HG02610 (cell line): ENCODE data around the gene HLF.

Source experiments
- ATAC-seq: cut with Tn5 transposase; IDR thresholded peaks from one replicate; pipeline ENCODE4 v1.9.1; 2021; ENCODE audit warnings: mild to moderate bottlenecking, moderate library complexity; ENCODE audit not compliant: unreplicated experiment

Gene HLF, protein sequence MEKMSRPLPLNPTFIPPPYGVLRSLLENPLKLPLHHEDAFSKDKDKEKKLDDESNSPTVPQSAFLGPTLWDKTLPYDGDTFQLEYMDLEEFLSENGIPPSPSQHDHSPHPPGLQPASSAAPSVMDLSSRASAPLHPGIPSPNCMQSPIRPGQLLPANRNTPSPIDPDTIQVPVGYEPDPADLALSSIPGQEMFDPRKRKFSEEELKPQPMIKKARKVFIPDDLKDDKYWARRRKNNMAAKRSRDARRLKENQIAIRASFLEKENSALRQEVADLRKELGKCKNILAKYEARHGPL

DNA sequence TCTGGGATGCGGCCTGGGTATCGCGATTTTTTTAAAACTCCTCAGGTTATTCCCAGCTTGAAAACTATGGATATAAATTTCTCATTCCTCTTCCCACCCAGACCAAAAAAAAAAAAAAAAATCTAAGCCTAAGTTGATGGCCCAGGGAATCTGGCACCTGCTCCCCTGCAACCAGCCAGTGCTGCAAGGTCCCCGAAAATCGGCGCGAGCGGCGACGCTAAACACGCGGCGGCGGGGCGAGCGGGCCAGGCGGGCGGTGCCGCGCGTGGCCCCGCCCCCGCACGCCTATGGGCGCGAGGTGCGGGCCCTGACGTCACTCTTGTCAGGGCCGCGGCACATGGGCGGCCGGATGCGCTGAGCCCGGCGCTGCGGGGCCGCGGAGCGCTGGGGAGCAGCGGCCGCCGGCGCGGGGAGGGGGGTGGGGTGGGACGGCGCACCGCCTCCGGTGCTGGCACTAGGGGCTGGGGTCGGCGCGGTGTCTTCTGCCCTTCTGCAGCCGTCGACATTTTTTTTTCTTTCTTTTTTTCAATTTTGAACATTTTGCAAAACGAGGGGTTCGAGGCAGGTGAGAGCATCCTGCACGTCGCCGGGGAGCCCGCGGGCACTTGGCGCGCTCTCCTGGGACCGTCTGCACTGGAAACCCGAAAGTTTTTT is at the start of gene HLF:
TSS of gene HLF (plus strand) at position 316 of the 654 bp plus-strand sequence. CDS start 525 bp downstream, outside the sequence.
- ATAC-seq, result peak; percentile 94

DNA sequence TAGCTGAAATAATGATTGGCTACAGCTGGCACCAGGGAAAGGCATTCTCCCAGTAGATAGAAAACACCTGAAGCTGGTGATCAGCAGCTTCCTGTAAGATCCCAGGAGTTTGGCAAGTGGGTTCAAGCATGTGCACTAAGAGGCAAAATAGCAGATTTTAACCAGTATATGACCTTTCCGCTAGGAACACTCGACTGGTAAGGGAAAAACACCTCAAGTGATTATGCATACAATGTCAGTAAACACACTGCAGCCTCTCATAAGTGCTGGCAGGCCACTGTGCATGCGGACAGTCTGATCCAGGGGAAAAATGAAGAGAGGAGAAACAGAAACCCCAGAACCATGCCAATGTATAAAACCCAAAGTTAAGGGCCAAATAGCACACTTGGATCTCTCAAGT is 49.0 kb upstream of the HLF start:
- ATAC-seq, result no peak

DNA sequence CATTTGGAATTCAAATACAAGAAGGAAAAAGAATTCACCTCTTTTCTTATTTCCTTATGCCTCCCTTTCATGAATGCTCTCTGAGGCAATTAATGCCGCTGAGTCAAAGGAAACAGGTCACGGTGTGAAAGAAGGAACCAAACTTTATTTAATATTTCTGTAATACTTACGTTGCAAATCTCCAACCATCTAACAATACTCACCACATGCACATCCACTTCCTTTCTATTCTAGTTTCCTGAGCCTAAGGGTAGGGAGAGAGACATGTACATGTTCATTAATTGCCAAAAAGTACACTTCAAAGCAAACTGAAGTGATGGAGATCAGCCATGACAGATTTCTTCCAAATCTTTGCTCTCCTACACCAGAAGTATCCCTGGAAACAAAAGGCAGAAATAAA is 47.9 kb upstream of the HLF start:
- ATAC-seq, result no peak

DNA sequence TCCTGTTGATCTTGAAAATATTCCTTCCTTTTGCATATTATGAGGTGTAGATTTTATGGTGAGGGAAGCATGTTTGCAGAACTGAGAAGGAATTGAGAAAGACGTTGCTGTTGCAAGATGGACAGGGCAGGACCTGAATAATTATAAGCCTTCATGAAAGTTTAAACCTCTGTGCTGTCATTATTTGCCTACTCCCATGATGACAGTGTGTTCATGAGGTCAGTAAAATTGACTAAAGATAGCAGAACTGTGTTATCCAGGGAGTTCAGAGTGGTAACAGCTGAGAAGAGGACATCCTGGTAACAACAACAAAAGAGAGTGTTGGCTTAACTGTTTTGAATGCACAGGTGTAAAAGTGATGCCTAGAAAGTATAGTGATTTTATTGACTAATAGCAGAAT is 45.3 kb upstream of the HLF start:
- ATAC-seq, result no peak

DNA sequence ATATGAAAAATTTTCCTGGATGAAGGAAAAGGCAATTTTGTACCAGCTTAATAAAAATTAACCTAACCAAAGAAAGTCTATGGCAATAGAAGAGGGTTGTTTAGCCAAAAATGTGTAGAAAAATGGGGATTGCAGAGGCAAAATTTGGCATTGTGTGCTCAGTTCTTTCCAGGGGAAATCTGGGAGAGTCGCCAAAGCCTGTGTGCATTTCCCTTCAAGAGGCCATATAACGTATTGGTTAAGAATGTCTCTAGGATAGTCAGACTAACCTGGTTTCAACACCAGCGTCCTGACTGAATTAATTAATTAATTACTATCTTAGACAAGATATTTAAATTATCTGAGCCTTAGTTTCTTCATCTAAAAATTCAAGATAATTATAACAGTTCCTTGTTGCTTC is 44.8 kb upstream of the HLF start:
- ATAC-seq, result no peak

DNA sequence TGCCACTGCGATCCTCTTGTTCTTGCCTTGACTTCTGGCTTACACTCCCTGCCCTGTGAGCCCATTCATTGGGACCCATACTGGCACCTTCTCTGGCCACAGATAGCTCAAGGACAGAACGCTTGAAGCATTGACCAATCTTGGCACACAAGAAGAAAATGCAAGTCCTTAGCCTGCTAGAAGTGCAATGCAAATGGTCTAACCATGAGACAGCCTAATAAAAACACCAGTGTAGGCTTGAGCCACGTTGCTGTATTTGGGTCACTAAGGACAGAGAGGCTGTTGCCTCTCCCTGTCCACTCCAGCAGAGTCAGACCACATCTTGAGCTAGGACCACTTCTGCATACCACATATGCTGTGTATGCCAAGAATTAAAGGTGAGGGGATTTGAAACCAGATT is 41.2 kb upstream of the HLF start:
- no peak for ATAC-seq

DNA sequence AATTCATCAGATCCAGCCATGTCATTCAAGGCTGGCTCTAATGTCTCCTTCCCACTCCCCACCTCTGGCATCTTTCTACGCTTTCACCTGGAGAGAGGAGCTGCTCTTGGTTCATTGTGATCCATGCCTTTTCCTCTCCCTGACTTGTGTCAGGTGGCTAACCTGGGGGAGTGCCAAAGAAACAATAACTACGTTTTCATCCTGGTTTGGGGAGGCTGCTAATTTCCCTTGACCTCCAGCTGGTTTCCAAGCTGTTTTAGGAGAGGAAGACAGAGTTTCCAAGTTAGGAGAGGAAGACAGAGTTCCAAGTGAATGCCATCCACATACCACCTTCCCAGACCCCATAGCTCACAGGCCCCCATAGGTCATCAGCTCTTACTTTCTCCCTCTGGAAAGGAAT is 40.0 kb upstream of the HLF start:
- ATAC-seq, result no peak

DNA sequence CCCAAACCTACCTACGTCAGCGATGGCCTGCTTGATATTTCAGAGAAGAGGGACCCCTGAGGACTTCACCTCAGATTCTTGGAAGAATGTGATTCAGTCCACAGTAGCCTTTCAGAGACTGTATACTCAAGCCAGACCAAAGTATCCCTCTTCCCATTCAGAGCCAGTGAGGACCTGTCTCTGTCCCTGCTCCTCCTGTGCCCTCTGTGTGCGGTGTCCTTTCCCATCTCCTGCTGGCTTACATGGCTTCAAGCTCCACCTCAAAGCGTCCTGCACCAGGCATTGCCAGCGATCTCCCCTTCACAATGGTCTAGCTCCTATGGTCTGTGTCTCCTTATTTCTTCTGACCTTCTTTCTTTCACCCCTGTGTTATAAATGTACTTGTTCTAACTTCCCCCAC is 39.5 kb upstream of the HLF start:
- ATAC-seq, result no peak

DNA sequence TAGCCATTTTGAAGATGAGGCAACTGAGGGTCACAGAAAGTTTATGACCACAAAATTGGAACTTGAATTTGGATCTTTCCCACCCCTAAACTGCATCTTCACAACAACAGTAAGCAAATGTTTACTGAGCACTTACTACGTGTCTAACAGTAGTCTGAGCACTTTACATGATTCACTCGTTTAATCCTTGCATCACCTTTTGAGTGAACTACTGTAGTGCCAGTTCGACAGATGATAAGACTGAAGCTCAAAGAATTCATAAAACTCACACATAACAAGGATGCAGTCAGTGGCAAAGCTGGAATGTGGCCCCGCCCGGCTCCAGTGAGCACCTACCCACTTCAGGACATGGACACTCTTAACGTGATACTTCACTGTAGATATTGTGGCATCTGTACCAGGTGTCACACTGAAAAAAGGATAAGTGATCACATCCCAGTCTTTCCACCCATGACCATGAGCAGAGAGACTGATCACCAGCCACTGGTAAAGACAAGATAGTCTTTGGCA is 36.0 kb upstream of the HLF start:
- ATAC-seq, result no peak

DNA sequence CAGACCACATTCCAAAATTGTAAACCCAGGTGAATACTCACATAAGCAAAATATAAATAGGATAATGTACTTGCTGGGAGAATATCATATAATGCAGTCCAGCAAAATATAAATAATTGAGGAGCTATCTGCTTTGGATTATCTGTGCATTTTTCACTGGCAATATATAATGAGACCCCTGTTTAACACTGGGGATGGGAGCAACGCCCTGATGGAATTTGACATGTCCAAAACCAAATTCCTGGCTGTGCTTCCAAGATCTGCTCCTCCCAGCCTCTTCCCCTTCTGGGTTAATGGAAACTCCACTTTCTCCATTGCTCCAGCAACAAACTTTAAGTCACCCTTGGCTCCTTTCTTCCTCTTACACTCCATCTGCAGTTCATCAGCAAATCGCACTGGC is 35.5 kb upstream of the HLF start:
- no peak for ATAC-seq

DNA sequence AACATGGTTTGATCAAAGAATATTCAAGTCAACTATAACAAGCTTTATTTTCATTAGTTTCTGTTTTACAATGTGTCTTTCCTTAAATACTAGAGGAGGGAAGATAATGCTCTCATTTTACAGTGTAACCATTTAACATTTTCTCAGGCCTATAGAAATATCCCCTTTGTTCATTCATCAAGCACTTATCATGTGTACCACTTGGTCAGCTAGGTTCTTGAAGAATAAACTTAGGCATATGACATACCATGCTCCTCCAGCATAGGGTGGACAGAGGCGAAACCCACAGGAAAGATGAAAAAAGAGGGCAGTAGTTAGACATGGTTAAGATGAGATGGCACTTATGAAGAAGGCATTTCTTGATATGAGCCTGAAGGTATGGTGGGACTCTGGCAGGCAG is 34.0 kb upstream of the HLF start:
- ATAC-seq, result no peak

DNA sequence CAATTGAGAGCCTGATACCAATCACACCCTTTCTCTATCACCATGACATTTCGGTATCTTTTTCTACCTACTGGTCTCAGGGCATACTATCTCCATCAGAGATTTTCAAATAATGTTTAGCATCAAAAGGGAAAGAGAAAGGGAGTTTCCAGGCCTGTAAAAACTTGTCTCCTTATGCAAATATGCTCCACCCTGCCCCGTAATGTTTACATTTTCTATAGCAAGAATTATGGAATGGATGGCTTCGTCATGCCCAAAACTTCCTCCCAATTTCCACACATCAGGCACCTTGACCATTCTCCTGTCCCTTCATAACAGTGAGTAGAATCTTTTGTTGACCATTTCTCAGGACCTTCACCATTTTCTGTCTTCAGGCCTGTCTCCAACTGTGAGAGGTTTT is 30.9 kb upstream of the HLF start:
- no peak for ATAC-seq

DNA sequence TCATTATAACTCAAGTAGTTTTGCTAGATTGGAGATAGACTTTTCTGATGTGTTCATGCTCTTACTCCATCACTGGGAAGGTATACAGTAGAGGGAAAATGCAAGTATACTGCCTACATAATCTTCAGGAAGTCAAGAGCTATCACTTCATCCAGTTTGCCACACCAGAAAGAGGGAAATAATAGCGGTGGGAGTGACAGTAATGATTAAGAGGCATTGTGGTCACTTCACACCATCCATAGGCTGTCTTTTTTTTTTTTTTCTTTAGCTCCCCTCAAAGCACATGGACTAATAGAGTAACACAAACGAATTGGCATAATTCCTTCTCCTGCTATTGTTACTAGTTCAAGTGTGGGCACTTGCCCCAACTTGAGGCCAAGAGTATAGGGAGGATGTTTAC is 28.4 kb upstream of the HLF start:
- no peak for ATAC-seq

DNA sequence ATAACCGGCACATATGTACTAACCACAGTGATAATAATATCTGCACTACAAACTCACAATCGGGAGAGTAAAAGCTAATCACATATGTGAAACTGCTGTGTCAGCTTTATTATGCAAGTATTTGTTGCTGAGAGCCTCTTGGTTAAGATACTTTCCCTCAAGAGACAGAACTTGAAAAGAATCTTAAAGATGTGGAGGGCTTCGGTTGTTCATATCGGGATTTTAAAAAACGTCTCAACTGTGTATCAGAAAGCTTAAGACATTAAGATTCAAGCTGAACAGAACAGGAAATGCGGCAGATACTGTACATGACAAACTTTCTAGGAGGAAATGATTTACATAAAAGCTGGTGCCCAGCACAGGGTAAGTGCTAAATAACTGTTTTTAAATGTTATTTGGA is 27.5 kb upstream of the HLF start:
- peak; percentile 36 for ATAC-seq

DNA sequence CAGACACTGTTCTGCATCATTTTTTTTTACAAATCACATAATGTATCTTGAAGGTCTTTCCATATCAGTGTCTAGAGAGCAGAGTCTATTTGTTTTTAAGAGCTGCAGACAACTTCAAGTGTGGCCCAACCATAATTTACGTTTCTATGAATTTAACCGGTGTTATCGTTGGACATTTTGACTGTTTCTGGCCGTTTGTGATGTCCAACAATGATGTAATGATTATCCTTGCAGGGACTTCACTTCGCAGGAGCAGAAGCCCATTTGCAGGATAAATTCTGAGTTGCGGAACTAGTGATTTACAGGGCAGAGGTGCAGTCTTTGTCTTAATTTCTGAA is 26.9 kb upstream of the HLF start:
- ATAC-seq, result no peak

DNA sequence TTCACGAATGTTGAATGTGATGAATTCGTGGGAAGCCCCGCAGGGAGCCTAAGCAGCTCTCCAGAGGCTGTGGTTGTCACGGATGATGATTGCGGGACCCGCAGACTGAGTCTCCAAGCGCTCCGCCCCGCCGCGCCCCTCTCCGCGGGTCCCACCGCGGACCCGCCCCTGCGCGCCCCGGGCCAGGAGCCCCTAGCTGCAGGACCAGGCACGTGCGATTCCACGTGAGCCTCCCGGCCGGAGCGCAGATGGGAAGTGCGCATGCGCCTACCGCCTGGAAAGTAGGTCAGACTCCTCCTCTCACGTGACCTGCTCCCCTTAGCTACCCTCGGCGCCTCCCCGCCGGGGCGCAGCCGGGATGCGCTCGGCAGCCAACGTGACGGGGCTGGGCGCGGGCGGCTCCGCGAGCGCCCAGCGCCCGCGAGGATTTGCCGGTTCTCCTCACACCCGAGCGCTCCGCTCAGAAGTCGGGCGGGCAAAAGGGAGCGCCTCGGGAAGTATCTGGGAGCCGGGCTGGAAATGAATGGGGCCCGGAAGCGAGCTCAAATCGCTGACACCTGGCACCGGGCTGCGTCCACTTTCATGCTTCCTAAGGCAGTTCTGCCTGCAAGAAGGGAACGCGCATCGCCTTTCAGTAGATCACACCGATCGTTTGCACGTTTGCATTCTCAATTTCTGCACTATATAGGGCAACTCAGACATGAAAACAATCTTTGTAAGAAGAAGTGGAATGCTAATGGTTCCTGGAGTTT is 26.4 kb upstream of the HLF start:
- peak; percentile 89 for ATAC-seq

DNA sequence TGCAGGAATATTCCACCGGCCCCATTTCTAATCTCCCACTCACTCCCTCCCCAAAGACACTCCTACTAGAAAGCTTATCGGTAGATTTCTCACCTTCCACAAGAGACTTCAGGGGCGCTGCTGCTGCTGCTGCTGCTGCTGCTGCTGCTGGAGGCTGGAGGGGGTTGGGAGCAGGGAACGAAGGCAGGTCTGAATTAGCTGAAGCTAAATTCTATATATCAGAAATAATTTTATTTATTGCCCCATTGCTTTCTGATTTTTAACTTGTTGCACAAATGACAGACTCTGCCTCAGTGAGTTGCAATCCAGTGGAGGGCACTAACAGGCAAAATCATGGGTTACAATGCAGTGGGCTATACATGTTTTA is 25.8 kb upstream of the HLF start:
- ATAC-seq, result no peak

DNA sequence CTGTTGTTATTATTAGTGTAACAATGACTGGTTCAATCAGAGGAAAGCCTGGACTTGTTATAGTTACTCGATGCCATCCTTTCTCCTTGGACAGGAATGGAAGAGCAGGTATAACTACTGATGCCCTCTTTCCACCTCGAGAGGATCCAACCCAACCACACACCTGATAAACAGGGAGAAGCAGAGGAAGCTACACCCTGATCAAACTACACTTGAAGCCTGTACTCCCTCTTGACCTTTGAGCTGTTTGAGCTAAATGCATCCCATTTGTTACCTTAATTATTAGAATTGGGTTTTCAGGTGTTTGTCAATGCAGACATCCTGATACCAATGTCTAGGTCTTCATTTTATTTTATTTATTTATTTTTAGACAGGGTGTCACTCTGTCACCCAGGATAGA is 23.7 kb upstream of the HLF start:
- ATAC-seq, result no peak

DNA sequence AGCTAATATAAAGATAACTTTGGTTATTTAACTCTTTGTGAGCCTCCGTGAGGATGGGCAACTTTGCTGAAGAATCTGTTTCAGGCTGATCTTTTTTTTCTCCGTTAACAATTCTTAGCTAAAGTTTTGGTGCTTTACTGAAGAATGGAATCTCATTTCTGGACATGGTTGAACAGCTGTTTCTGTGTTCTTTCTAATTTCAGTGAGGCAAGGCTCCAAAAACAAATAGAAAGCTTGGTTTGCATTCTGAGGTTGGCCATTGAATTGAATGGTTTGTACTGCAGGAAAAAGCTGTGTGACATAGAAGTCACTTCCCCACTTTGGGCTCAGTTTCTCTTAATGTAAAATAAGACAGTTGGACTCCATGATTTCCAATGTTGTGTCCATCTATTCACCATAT is 22.3 kb upstream of the HLF start:
- no peak for ATAC-seq

DNA sequence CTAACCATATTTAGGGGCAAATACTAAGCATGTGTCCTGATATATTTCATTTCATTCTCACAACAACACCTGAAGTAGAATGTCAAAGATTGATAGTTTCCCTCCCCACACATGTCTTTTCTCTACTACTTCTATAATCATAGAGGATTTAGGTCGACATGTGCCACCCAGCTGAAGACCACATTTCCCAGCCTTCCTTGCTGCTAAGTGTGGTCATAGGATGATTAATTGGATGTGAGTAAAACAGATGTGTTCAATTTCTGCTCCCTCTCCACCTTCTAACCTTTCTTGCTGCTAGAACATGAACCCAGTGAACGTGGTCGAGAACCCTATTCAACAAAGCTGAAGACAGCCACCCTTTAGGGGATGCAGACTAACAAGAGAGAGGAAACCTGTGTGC is 18.8 kb upstream of the HLF start:
- ATAC-seq, result no peak

DNA sequence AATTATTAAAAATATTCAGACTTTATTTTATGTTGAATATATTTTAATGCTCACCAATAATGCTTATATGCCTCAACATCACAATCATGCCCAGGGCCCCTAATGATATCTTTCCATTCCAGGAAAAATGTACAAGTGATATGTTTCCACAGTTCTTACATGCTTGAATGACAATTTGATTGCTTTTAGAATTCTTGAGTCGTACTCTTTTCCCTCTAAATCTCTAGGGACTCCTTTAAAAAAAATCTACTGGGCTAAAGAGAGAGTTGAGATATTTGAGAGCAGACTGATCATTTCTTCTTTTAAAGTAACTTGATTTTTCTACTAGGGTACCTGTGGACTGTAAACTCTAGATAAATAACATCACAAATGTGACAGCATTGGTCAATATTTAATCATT is 18.2 kb upstream of the HLF start:
- no peak for ATAC-seq

DNA sequence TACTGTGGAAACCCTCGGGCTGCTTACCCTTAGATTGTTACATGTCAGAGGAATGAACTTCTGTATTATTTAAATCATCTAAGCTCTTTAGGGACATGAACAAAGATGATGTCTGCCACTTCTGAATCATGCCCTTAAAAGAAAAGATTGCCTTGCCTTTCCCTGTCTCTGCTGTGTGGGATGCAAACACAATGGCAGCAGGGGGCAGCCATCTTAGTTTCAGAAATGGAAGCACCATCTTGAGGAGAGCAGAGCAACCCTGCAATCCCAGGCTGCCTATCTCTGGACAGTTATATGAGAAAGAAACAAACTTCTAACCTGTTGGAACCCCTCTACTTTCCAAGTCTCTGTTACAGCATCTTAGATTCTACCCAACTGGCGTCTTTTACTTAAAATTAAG is 16.7 kb upstream of the HLF start:
- no peak for ATAC-seq
